SK-N-MC (cell line): ENCODE data around the gene IFT20.

ENCODE experiments used
- DNase-seq: peaks from one replicate; pipeline ENCODE4 v3.0.0-alpha.2; 2011; ENCODE audit warnings: low read depth, low spot score
- H3K27ac ChIP-seq: fragments of 200-600 bp; sonication (generic); 2 replicates; pipeline ENCODE4 v1.5.1; 2016; ENCODE audit warnings: mixed run types
- H3K36me3 ChIP-seq: fragments of 200-600 bp; sonication (generic); 2 replicates; pipeline ENCODE4 v1.6.1; 2017; ENCODE audit warnings: antibody characterized with exemption, low read length, mixed read lengths; ENCODE audit not compliant: insufficient read depth
- H3K4me3 ChIP-seq: fragments of 200-600 bp; sonication (generic); 2 replicates; pipeline ENCODE4 v1.5.1; 2016
- H3K9ac ChIP-seq: fragments of 200-600 bp; sonication (generic); 2 replicates; pipeline ENCODE4 v1.8.0; 2017; ENCODE audit warnings: mixed run types, mixed read lengths; ENCODE audit not compliant: insufficient read length
- H3K9me3 ChIP-seq: fragments of 200-600 bp; sonication (generic); 2 replicates; pipeline ENCODE4 v1.6.1; 2017; ENCODE audit warnings: low read depth, mild to moderate bottlenecking, antibody characterized with exemption, low read length, moderate library complexity, mixed read lengths
- EZH2 ChIP-seq: fragments of 200-600 bp; sonication (generic); IDR thresholded peaks from one replicate; pipeline ENCODE4 v1.6.1; 2017; ENCODE audit warnings: antibody characterized with exemption
- FOXP2 ChIP-seq: optimal IDR thresholded peaks from 2 replicates; pipeline ENCODE3; 2011; ENCODE audit warnings: mild to moderate bottlenecking, moderate library complexity; ENCODE audit not compliant: insufficient read depth; ENCODE audit errors: extremely low read length, control extremely low read depth
- POLR2AphosphoS5 ChIP-seq: IDR thresholded peaks from 2 replicates; pipeline ENCODE4 v1.6.1; 2012; ENCODE audit warnings: mild to moderate bottlenecking, low read depth, low read length, borderline replicate concordance

IFT20 gene

GRCh38 chr17:28333083-28333746 is 2.1 kb downstream of the IFT20 start:
- H3K4me3 ChIP-seq: no peak overlapping the region
- H3K9ac ChIP-seq: no peak overlapping the region
- H3K9me3 ChIP-seq: no peaks in the 10 kb centered on the region
- DNase-seq: no peak
- H3K36me3 ChIP-seq: peaks cover 13% of the 10 kb centered on the region; the same call in 1 of the 2 replicates
- TF ChIP-seq FOXP2 (no peak), EZH2 (no peak), POLR2AphosphoS5 (no peak)
- H3K27ac ChIP-seq: no peak overlapping the region

- H3K9me3 ChIP-seq: no peaks in the 10 kb centered on the region
- H3K36me3 ChIP-seq: peaks cover 26% of the 10 kb centered on the region
- H3K27ac ChIP-seq: no peak overlapping the region
- TF ChIP-seq EZH2 (no peak), FOXP2 (no peak), POLR2AphosphoS5 (no peak)
- no peak overlapping the region for H3K9ac ChIP-seq
- no peak overlapping the region for H3K4me3 ChIP-seq
- no peak for DNase-seq
These were observed 3.3 kb downstream of the IFT20 start for GRCh38 chr17:28331891-28332420.

- TF ChIP-seq EZH2: no peak
- no peak for TF ChIP-seq POLR2AphosphoS5
- no peak for TF ChIP-seq FOXP2
- no peaks in the 10 kb centered on the region for H3K9me3 ChIP-seq
- peaks cover 39% of the 10 kb centered on the region for H3K36me3 ChIP-seq
- 0 out of 2 replicates have a peak overlapping the region, but pooled peaks have one; percentile 19 for H3K27ac ChIP-seq
- H3K9ac ChIP-seq: no peak overlapping the region
- DNase-seq: no peak
- H3K4me3 ChIP-seq: no peak overlapping the region
These were observed 4.6 kb downstream of the IFT20 start for GRCh38 chr17:28330671-28331070.

- no peak for DNase-seq
- Histone ChIP-seq H3K4me3 (no peak overlapping the region), H3K9ac (no peak overlapping the region), H3K36me3 (peaks cover 54% of the 10 kb centered on the region), H3K9me3 (no peaks in the 10 kb centered on the region), H3K27ac (no peak overlapping the region)
- TF ChIP-seq POLR2AphosphoS5: no peak
- TF ChIP-seq EZH2: no peak
- no peak for TF ChIP-seq FOXP2
These were observed 6.9 kb downstream of the IFT20 start for GRCh38 chr17:28328325-28328724.

GRCh38 chr17:28327709-28328108 is 7.6 kb downstream of the IFT20 start:
- H3K27ac ChIP-seq: no peak overlapping the region
- TF ChIP-seq EZH2: no peak
- no peak for TF ChIP-seq FOXP2
- TF ChIP-seq POLR2AphosphoS5: no peak
- no peak for DNase-seq
- no peak overlapping the region for H3K4me3 ChIP-seq
- H3K36me3 ChIP-seq: peaks cover 54% of the 10 kb centered on the region
- no peak overlapping the region for H3K9ac ChIP-seq
- H3K9me3 ChIP-seq: no peaks in the 10 kb centered on the region

GRCh38 chr17:28327031-28327607 is 8.2 kb downstream of the IFT20 start:
- no peak overlapping the region for H3K4me3 ChIP-seq
- H3K36me3 ChIP-seq: peaks cover 54% of the 10 kb centered on the region
- no peaks in the 10 kb centered on the region for H3K9me3 ChIP-seq
- no peak for TF ChIP-seq FOXP2
- no peak for TF ChIP-seq POLR2AphosphoS5
- no peak for TF ChIP-seq EZH2
- H3K27ac ChIP-seq: no peak overlapping the region
- no peak overlapping the region for H3K9ac ChIP-seq
- no peak for DNase-seq

DNA sequence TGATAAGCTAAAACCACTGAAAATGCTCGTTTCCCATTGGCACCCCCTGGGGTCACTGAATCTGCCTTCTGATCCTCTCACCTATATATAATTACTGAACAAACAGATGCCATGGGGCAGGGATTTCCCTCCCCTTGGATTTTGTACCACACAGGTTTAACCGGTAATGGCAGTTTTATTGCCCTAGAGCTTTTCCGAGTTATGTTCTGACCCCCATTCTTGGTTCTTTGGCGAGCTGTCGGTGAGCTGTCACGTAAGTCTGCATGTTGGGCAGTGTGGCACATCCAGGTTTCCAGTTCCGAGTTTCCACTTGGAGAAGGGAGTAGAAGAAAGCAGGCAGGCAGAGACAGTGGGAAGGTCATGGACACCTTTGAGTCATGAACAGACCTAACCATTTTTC is 9.2 kb downstream of the IFT20 start:
- no peak for DNase-seq
- H3K27ac ChIP-seq: no peak overlapping the region
- no peaks in the 10 kb centered on the region for H3K9me3 ChIP-seq
- H3K36me3 ChIP-seq: peaks cover 61% of the 10 kb centered on the region
- no peak overlapping the region for H3K9ac ChIP-seq
- no peak for TF ChIP-seq EZH2
- no peak for TF ChIP-seq POLR2AphosphoS5
- TF ChIP-seq FOXP2: no peak
- no peak overlapping the region for H3K4me3 ChIP-seq

DNA sequence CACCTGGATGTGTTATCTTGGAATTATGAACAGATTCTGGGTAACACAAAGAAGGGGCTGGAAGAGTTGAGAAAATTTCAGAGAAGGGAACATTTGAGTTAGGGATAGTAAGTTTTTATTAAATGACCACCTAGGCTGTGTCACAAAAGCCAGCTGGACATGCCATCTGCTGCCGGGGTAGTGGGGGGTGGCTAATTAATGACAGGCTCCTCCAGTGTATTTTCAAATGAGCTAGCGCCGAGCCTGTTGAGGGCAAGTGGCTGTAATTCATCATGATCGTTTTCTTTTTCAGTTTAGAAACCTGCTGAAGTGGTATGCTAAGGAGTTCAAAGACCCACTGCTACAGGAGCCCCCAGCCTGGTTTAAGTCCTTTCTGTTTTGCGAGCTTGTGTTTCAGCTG is 10.1 kb downstream of the IFT20 start:
- DNase-seq: no peak
- Histone ChIP-seq H3K36me3 (peaks cover 69% of the 10 kb centered on the region), H3K27ac (no peak overlapping the region), H3K9ac (no peak overlapping the region), H3K4me3 (no peak overlapping the region), H3K9me3 (no peaks in the 10 kb centered on the region)
- TF ChIP-seq POLR2AphosphoS5 (no peak), FOXP2 (no peak), EZH2 (no peak)

GRCh38 chr17:28324781-28325180 is 10.5 kb downstream of the IFT20 start:
- peaks cover 69% of the 10 kb centered on the region for H3K36me3 ChIP-seq
- H3K4me3 ChIP-seq: no peak overlapping the region
- DNase-seq: no peak
- no peaks in the 10 kb centered on the region for H3K9me3 ChIP-seq
- H3K27ac ChIP-seq: peak overlapping the region; percentile 62
- peak overlapping the region; percentile 49 for H3K9ac ChIP-seq
- TF ChIP-seq FOXP2: no peak
- no peak for TF ChIP-seq POLR2AphosphoS5
- no peak for TF ChIP-seq EZH2
